Osteoblast (primary cell): ENCODE results near the gene LGALS1. TPM values are rescaled to one million over a fixed set of nuclear protein-coding genes. Genes with fewer than 3 reads are reported as not detected.

Experiments used
- DNase-seq: peaks from one replicate; pipeline ENCODE4 v3.0.0; 2011; ENCODE audit warnings: low spot score, mixed read lengths; ENCODE audit not compliant: insufficient read length; ENCODE audit errors: missing footprints
- H2AFZ ChIP-seq: 2 replicates; pipeline ENCODE4 v1.6.0; 2011; ENCODE audit warnings: mild to moderate bottlenecking, low read length
- H3K27ac ChIP-seq: 2 replicates; pipeline ENCODE4 v1.5.1; 2011; ENCODE audit warnings: mild to moderate bottlenecking, low read depth, low read length, moderate library complexity
- H3K27me3 ChIP-seq: 2 replicates; pipeline ENCODE4 v1.6.0; 2012; ENCODE audit warnings: mild to moderate bottlenecking, control low read depth, inconsistent platforms, low read length, moderate library complexity; ENCODE audit not compliant: insufficient read depth
- H3K36me3 ChIP-seq: 2 replicates; pipeline ENCODE4 v1.5.1; 2011; ENCODE audit warnings: mild to moderate bottlenecking, low read length, control low read depth, moderate library complexity; ENCODE audit not compliant: insufficient read depth
- H3K4me1 ChIP-seq: 2 replicates; pipeline ENCODE4 v1.5.1; 2011; ENCODE audit warnings: mild to moderate bottlenecking, low read length, control low read depth, moderate library complexity; ENCODE audit not compliant: insufficient read depth
- H3K4me2 ChIP-seq: 2 replicates; pipeline ENCODE4 v1.6.0; 2011; ENCODE audit warnings: mild to moderate bottlenecking, low read length; ENCODE audit not compliant: insufficient read depth
- H3K4me3 ChIP-seq: fragments of 200-600 bp; sonication (generic); 3 replicates; pipeline ENCODE4 v1.5.1; 2012; ENCODE audit warnings: mild to moderate bottlenecking, low read length, inconsistent platforms; ENCODE audit not compliant: insufficient read depth
- H3K79me2 ChIP-seq: 2 replicates; pipeline ENCODE4 v1.6.0; 2012; ENCODE audit warnings: mild to moderate bottlenecking, low read length, control low read depth, inconsistent platforms; ENCODE audit not compliant: insufficient read depth
- H3K9me3 ChIP-seq: 2 replicates; pipeline ENCODE4 v1.5.1; 2011; ENCODE audit warnings: low read depth, low read length, control low read depth
- H4K20me1 ChIP-seq: 2 replicates; pipeline ENCODE4 v1.6.0; 2012; ENCODE audit warnings: mild to moderate bottlenecking, low read length, control low read depth; ENCODE audit not compliant: insufficient read depth
- CTCF ChIP-seq: IDR thresholded peaks from 2 replicates; pipeline ENCODE4 v1.5.1; 2011; ENCODE audit warnings: mild to moderate bottlenecking, low read depth, low read length, moderate library complexity; ENCODE audit errors: extremely low read depth
- total RNA-seq: library from RNA; depleted of rRNA; stranded (reverse); fragments of >200 nt; gene quantifications from 2 replicates; pipeline ENCODE4 v1.2.3, GENCODE V29; 2012

Gene LGALS1
- total RNA-seq, 1 donor, result 3,004 TPM

DNA sequence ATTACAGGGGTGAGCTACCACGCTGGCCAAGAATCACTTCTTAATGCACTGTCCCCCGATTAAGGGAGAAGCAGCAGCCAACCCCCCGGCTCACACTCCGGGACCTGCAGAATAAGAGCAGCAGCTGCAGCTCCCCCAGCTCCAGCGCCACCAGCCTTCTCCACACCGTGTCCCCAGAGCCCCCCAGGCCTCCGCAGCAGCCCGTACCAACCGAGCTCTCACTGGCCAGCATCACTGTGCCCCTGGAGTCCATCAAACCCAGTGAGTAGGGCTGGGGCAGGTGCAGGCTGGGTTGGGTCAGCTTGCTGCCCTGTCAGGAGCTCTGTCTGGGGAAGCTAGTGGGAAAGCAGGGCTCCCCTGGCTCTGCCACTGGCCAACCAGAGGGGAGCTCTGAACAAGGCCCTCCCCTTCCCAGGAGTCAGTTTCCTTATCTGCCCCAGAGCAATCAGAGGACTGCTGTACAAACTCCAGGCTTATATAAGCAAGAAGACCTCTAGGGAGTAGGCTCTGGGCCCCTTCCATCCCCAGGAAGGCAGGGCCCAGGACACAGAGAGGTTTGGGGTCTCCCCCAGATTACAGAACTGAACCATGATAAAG is 44.5 kb upstream of the LGALS1 start:
- H3K9me3 ChIP-seq, result no peaks in the 10 kb centered on the region
- H3K27me3 ChIP-seq, result no peaks in the 10 kb centered on the region
- TF ChIP-seq CTCF, result no peak
- peak; percentile 74 for DNase-seq
- peaks cover 17% of the 10 kb centered on the region for H3K36me3 ChIP-seq
- H3K4me1 ChIP-seq, result peaks cover 20% of the 10 kb centered on the region
- no peak overlapping the region for H3K27ac ChIP-seq
- H3K79me2 ChIP-seq, result no peaks in the 10 kb centered on the region
- H2AFZ ChIP-seq, result no peak overlapping the region
- H3K4me3 ChIP-seq, result no peak overlapping the region
- H4K20me1 ChIP-seq, result no peaks in the 10 kb centered on the region
- no peak overlapping the region for H3K4me2 ChIP-seq

DNA sequence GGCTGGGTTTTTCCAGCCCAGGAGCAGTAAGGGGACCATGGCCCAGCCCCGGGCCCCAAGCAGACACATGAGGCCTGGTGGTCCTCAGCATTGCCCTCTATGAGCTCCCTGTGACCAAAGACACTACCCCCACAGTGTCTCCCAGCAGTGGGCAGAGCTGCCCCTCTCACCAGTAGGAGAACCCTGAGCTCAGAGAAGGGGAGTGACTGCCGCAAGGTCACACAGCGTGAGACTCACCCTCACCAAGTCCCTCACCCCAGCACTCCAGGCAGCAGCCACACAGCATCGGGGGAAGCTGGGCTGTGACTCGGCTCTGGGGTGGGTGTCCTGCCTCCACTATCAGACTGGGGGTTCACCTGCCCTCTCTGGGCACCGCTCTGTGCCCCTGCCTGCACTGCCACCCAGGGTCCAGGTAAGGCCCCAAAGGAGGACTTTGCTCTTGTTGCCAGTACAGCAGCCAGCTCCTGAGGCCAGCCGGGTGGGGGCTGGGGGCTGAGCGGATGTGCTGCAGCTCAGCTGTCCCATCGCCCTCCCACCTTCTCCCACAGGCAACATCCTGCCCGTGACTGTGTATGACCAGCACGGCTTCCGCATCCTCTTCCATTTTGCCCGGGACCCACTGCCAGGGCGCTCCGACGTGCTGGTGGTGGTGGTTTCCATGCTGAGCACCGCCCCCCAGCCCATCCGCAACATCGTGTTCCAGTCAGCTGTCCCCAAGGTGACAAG is 43.8 kb upstream of the LGALS1 start:
- Histone ChIP-seq H3K27ac (no peak overlapping the region), H3K9me3 (no peaks in the 10 kb centered on the region), H3K4me1 (peaks cover 22% of the 10 kb centered on the region), H2AFZ (no peak overlapping the region), H4K20me1 (no peaks in the 10 kb centered on the region), H3K4me3 (no peak overlapping the region), H3K4me2 (no peak overlapping the region), H3K79me2 (no peaks in the 10 kb centered on the region), H3K27me3 (no peaks in the 10 kb centered on the region), H3K36me3 (peaks cover 16% of the 10 kb centered on the region)
- no peak for TF ChIP-seq CTCF
- peak; percentile 83 for DNase-seq

GRCh38 chr22:37632174-37633088 is 43.0 kb upstream of the LGALS1 start:
- no peak overlapping the region for H3K27ac ChIP-seq
- H2AFZ ChIP-seq, result no peak overlapping the region
- H3K79me2 ChIP-seq, result no peaks in the 10 kb centered on the region
- no peak for TF ChIP-seq CTCF
- H3K4me1 ChIP-seq, result peaks cover 24% of the 10 kb centered on the region
- no peaks in the 10 kb centered on the region for H3K27me3 ChIP-seq
- DNase-seq, result peak; percentile 86
- no peaks in the 10 kb centered on the region for H4K20me1 ChIP-seq
- H3K9me3 ChIP-seq, result no peaks in the 10 kb centered on the region
- no peak overlapping the region for H3K4me2 ChIP-seq
- H3K36me3 ChIP-seq, result peaks cover 16% of the 10 kb centered on the region
- no peak overlapping the region for H3K4me3 ChIP-seq
